NCI-H524 treated with DMSO at 0.1 percent for 48 hours (cell line): ENCODE data around the gene DNAJC28.
"Not testable (repeated sequence)": the region's sequence is repeated elsewhere in the genome, so short reads cannot be mapped to it uniquely, and the experiment has no call there.

Source experiments
- DNase-seq: peaks from one replicate; lab custom pipeline; 2025; lab: John Stamatoyannopoulos, UW

Gene DNAJC28

GRCh38 chr21:33481314-33481943 is 10.1 kb downstream of the DNAJC28 start:
- no peak for DNase-seq

- no peak for DNase-seq
These were observed 10.9 kb downstream of the DNAJC28 start for GRCh38 chr21:33480481-33481103.

GRCh38 chr21:33479679-33480480 is 11.6 kb downstream of the DNAJC28 start, which contains the start of gene TMEM50B:
TMEM50B (minus strand) TSS chr21:33479974; CDS start chr21:33468885, 11,089 bp downstream.
- peak; percentile 73 for DNase-seq

GRCh38 chr21:33478935-33479678 is 12.4 kb downstream of the DNAJC28 start:
- no peak for DNase-seq

- DNase-seq, result no peak
These were observed 13.3 kb downstream of the DNAJC28 start for GRCh38 chr21:33478182-33478581.

GRCh38 chr21:33477066-33477465 is 14.4 kb downstream of the DNAJC28 start:
- DNase-seq, result no peak

GRCh38 chr21:33473344-33473743 is 18.2 kb downstream of the DNAJC28 start:
- DNase-seq, result no peak

- DNase-seq, result no peak
These were observed 20.8 kb downstream of the DNAJC28 start for GRCh38 chr21:33470701-33471100.

- DNase-seq, result not testable (repeated sequence)
These were observed 22.3 kb downstream of the DNAJC28 start for GRCh38 chr21:33469183-33469582.

- DNase-seq, result no peak
These were observed 29.8 kb downstream of the DNAJC28 start for GRCh38 chr21:33461538-33462250.

- no peak for DNase-seq
These were observed 32.7 kb downstream of the DNAJC28 start for GRCh38 chr21:33458861-33459260.

- DNase-seq, result no peak
These were observed 35.6 kb downstream of the DNAJC28 start for GRCh38 chr21:33455686-33456446.

GRCh38 chr21:33452362-33452761 is 39.2 kb downstream of the DNAJC28 start:
- no peak for DNase-seq

GRCh38 chr21:33451634-33452071 is 39.9 kb downstream of the DNAJC28 start:
- DNase-seq, result no peak

- DNase-seq, result no peak
These were observed 41.9 kb downstream of the DNAJC28 start for GRCh38 chr21:33449616-33450015.

- not testable (repeated sequence) for DNase-seq
These were observed 44.9 kb downstream of the DNAJC28 start for GRCh38 chr21:33446620-33447019.

- DNase-seq, result no peak
These were observed 47.0 kb downstream of the DNAJC28 start for GRCh38 chr21:33444499-33444898.

GRCh38 chr21:33443194-33443593 is 48.3 kb downstream of the DNAJC28 start:
- DNase-seq, result no peak

GRCh38 chr21:33441489-33442477 is 49.7 kb downstream of the DNAJC28 start:
- no peak for DNase-seq
